HL-60 (cell line): ENCODE data around the gene ASS1.

Source experiments
- GABPA ChIP-seq: IDR thresholded peaks from 2 replicates; pipeline ENCODE4 v1.6.1; 2012; ENCODE audit warnings: low read depth
- POLR2AphosphoS5 ChIP-seq: IDR thresholded peaks from 2 replicates; pipeline ENCODE4 v1.6.1; 2012; ENCODE audit warnings: low read depth
- SPI1 ChIP-seq: IDR thresholded peaks from 2 replicates; pipeline ENCODE4 v1.6.1; 2012; ENCODE audit warnings: low read depth, mild to moderate bottlenecking, borderline replicate concordance
- TF ChIP-seq, protein P1 (sequence below): IDR thresholded peaks from one replicate; pipeline ENCODE4 v1.5.1; 2011; ENCODE audit warnings: low read length, control low read depth, inconsistent platforms; ENCODE audit not compliant: insufficient read depth
- TF ChIP-seq, protein P2 (sequence below): IDR thresholded peaks from 2 replicates; pipeline ENCODE4 v1.6.1; 2012; ENCODE audit warnings: low read depth; ENCODE audit not compliant: insufficient replicate concordance

- TF ChIP-seq, protein P1, sequence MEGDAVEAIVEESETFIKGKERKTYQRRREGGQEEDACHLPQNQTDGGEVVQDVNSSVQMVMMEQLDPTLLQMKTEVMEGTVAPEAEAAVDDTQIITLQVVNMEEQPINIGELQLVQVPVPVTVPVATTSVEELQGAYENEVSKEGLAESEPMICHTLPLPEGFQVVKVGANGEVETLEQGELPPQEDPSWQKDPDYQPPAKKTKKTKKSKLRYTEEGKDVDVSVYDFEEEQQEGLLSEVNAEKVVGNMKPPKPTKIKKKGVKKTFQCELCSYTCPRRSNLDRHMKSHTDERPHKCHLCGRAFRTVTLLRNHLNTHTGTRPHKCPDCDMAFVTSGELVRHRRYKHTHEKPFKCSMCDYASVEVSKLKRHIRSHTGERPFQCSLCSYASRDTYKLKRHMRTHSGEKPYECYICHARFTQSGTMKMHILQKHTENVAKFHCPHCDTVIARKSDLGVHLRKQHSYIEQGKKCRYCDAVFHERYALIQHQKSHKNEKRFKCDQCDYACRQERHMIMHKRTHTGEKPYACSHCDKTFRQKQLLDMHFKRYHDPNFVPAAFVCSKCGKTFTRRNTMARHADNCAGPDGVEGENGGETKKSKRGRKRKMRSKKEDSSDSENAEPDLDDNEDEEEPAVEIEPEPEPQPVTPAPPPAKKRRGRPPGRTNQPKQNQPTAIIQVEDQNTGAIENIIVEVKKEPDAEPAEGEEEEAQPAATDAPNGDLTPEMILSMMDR: no peak
- no peak for TF ChIP-seq POLR2AphosphoS5
- TF ChIP-seq SPI1: no peak
- TF ChIP-seq, protein P2, sequence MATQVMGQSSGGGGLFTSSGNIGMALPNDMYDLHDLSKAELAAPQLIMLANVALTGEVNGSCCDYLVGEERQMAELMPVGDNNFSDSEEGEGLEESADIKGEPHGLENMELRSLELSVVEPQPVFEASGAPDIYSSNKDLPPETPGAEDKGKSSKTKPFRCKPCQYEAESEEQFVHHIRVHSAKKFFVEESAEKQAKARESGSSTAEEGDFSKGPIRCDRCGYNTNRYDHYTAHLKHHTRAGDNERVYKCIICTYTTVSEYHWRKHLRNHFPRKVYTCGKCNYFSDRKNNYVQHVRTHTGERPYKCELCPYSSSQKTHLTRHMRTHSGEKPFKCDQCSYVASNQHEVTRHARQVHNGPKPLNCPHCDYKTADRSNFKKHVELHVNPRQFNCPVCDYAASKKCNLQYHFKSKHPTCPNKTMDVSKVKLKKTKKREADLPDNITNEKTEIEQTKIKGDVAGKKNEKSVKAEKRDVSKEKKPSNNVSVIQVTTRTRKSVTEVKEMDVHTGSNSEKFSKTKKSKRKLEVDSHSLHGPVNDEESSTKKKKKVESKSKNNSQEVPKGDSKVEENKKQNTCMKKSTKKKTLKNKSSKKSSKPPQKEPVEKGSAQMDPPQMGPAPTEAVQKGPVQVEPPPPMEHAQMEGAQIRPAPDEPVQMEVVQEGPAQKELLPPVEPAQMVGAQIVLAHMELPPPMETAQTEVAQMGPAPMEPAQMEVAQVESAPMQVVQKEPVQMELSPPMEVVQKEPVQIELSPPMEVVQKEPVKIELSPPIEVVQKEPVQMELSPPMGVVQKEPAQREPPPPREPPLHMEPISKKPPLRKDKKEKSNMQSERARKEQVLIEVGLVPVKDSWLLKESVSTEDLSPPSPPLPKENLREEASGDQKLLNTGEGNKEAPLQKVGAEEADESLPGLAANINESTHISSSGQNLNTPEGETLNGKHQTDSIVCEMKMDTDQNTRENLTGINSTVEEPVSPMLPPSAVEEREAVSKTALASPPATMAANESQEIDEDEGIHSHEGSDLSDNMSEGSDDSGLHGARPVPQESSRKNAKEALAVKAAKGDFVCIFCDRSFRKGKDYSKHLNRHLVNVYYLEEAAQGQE: no peak
- TF ChIP-seq GABPA: no peak
These were observed 54.3 kb downstream of the ASS1 start for GRCh38 chr9:130498918-130499698.
